Smooth muscle cell (in vitro differentiated cells): ENCODE results near the gene PDZD4. TPM values are rescaled to one million over a fixed set of nuclear protein-coding genes. Genes with fewer than 3 reads are reported as not detected.

Experiments
- DNase-seq: peaks from one replicate; lab custom pipeline; 2025; ENCODE audit not compliant: unreplicated experiment; lab: John Stamatoyannopoulos, UW
- H2AFZ ChIP-seq: fragments of 200-600 bp; sonication (generic); 2 replicates; pipeline ENCODE4 v1.6.0; 2016; ENCODE audit warnings: antibody characterized with exemption, low read depth, mild to moderate bottlenecking
- H3F3A ChIP-seq: fragments of 200-600 bp; sonication (generic); 2 replicates; pipeline ENCODE4 v1.6.0; 2017; ENCODE audit warnings: antibody characterized with exemption, low read depth
- H3K27ac ChIP-seq: fragments of 200-600 bp; sonication (generic); 2 replicates; pipeline ENCODE4 v1.5.1; 2016; ENCODE audit warnings: low read depth, mild to moderate bottlenecking
- H3K27me3 ChIP-seq: fragments of 200-600 bp; sonication (generic); 2 replicates; pipeline ENCODE4 v1.6.1; 2016; ENCODE audit warnings: low read depth, mild to moderate bottlenecking
- H3K36me3 ChIP-seq: fragments of 200-600 bp; sonication (generic); 2 replicates; pipeline ENCODE4 v1.5.1; 2016; ENCODE audit warnings: low read depth
- H3K4me1 ChIP-seq: fragments of 200-600 bp; sonication (generic); 2 replicates; pipeline ENCODE4 v1.5.1; 2016; ENCODE audit warnings: low read depth
- H3K4me2 ChIP-seq: fragments of 200-600 bp; sonication (generic); 2 replicates; pipeline ENCODE4 v1.6.0; 2016; ENCODE audit warnings: mild to moderate bottlenecking
- H3K4me3 ChIP-seq: fragments of 200-600 bp; sonication (generic); 2 replicates; pipeline ENCODE4 v1.5.1; 2016; ENCODE audit warnings: mild to moderate bottlenecking
- H3K79me2 ChIP-seq: fragments of 200-600 bp; sonication (generic); 2 replicates; pipeline ENCODE4 v1.6.0; 2016; ENCODE audit warnings: low read depth, mild to moderate bottlenecking
- H3K9ac ChIP-seq: fragments of 200-600 bp; sonication (generic); 2 replicates; pipeline ENCODE4 v1.6.0; 2016; ENCODE audit warnings: low read depth
- H3K9me3 ChIP-seq: fragments of 200-600 bp; sonication (generic); replicated peaks from 2 replicates; pipeline ENCODE4 v1.5.1; 2016; ENCODE audit warnings: low read depth
- H4K20me1 ChIP-seq: fragments of 200-600 bp; sonication (generic); 2 replicates; pipeline ENCODE4 v1.6.0; 2016; ENCODE audit warnings: low read depth
- CTCF ChIP-seq: fragments of 200-600 bp; sonication (generic); IDR thresholded peaks from 2 replicates; pipeline ENCODE4 v1.5.1; 2017; ENCODE audit warnings: borderline replicate concordance, mild to moderate bottlenecking, antibody characterized with exemption; ENCODE audit not compliant: insufficient read depth, poor library complexity, severe bottlenecking
- WGBS: methylation state at CpG from one replicate; pipeline ENCODE4 v1.1.7; 2016; ENCODE audit warnings: low lambda C conversion rate; 5-methylcytosine and 5-hydroxymethylcytosine counted together
- polyA plus RNA-seq: library from polyadenylated mRNA; unstranded; fragments of >200 nt; fragmentation: Nextera tagmentation; extraction: Ambion mirVana; gene quantifications from 2 replicates; pipeline ENCODE4 v1.2.1, GENCODE V29; 2016
- total RNA-seq: library from RNA; depleted of rRNA; stranded (reverse); fragments of >200 nt; gene quantifications from 2 replicates; pipeline ENCODE4 v1.2.3, GENCODE V29; 2014

The PDZD4 gene
- total and polyA plus RNA-seq, 2 experiments from 2014 or later, result 2.3 to 3.1 TPM

GRCh38 chrX:153779891-153780677 lies 50.3 kb downstream of the PDZD4 start:
- H3K79me2 ChIP-seq, result no peaks in the 10 kb centered on the region
- no peaks in the 10 kb centered on the region for H3K4me1 ChIP-seq
- H3K36me3 ChIP-seq, result no peaks in the 10 kb centered on the region
- H3F3A ChIP-seq, result no peaks in the 10 kb centered on the region
- no peaks in the 10 kb centered on the region for H3K9me3 ChIP-seq
- no peaks in the 10 kb centered on the region for H4K20me1 ChIP-seq
- TF ChIP-seq CTCF, result no peak
- H3K4me3 ChIP-seq, result no peak overlapping the region
- H3K27me3 ChIP-seq, result no peaks in the 10 kb centered on the region
- no peak overlapping the region for H3K27ac ChIP-seq
- DNase-seq, result no peak
- 92% methylated on average over 18 of the region's 18 CpGs for WGBS
- H2AFZ ChIP-seq, result no peak overlapping the region
- H3K4me2 ChIP-seq, result no peak overlapping the region
- H3K9ac ChIP-seq, result no peak overlapping the region

GRCh38 chrX:153778684-153779101 lies 51.7 kb downstream of the PDZD4 start:
- Histone ChIP-seq H3K4me3 (no peak overlapping the region), H3K9ac (no peak overlapping the region), H4K20me1 (no peaks in the 10 kb centered on the region), H2AFZ (no peak overlapping the region), H3K4me2 (no peak overlapping the region), H3K27ac (no peak overlapping the region), H3K79me2 (no peaks in the 10 kb centered on the region), H3K27me3 (no peaks in the 10 kb centered on the region), H3K9me3 (no peaks in the 10 kb centered on the region), H3F3A (no peaks in the 10 kb centered on the region), H3K4me1 (no peaks in the 10 kb centered on the region), H3K36me3 (no peaks in the 10 kb centered on the region)
- no peak for DNase-seq
- no peak for TF ChIP-seq CTCF
- whole genome bisulfite sequencing, result 96% methylated on average over 15 of the region's 16 CpGs

DNA sequence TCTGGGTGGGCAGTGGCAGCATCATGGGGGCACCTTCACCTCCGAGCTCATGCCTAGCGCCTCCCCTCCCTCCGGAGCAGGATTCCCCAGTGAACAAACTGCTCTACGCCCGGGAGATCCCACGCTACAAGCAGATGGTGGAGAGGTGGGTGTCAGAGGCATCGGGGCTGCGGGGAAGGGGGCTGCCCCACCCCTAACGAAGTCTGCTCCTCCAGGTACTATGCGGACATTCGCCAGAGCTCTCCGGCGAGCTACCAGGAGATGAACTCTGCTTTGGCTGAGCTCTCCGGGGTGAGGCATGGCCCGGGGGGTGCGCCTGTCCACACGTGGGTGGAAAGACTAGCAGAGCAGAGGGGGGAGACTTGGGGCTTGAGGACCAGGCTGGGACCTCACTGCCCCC lies 52.2 kb downstream of the PDZD4 start:
- no peak for TF ChIP-seq CTCF
- H3K27me3 ChIP-seq, result no peaks in the 10 kb centered on the region
- WGBS, result 91% methylated on average over 17 of the region's 17 CpGs
- no peak for DNase-seq
- H4K20me1 ChIP-seq, result no peaks in the 10 kb centered on the region
- no peak overlapping the region for H3K4me2 ChIP-seq
- no peaks in the 10 kb centered on the region for H3K4me1 ChIP-seq
- no peaks in the 10 kb centered on the region for H3K79me2 ChIP-seq
- no peaks in the 10 kb centered on the region for H3K36me3 ChIP-seq
- no peak overlapping the region for H2AFZ ChIP-seq
- H3K9me3 ChIP-seq, result no peaks in the 10 kb centered on the region
- H3K9ac ChIP-seq, result no peak overlapping the region
- no peaks in the 10 kb centered on the region for H3F3A ChIP-seq
- H3K27ac ChIP-seq, result no peak overlapping the region
- no peak overlapping the region for H3K4me3 ChIP-seq
